HT1080 (cell line): ENCODE results near the gene MPDU1. TPM values are rescaled to one million over a fixed set of nuclear protein-coding genes. Genes with fewer than 3 reads are reported as not detected.
"Not testable (repeated sequence)": the region's sequence is repeated elsewhere in the genome, so short reads cannot be mapped to it uniquely, and the experiment has no call there.

ENCODE experiments used
- DNase-seq: peaks from one replicate; pipeline ENCODE4 v3.0.0-alpha.2; 2015; ENCODE audit warnings: low read depth
- small RNA-seq: library from RNA; depleted of rRNA; stranded (forward); fragments of <200 nt; gene quantifications from one replicate; pipeline ENCODE3, GENCODE V24; 2014
- total RNA-seq: library from RNA; depleted of rRNA; stranded (reverse); fragments of >200 nt; shearing (Covaris generic); gene quantifications from 2 replicates; pipeline ENCODE4 v1.2.3, GENCODE V29; 2014; rRNA removed

MPDU1 gene
- total RNA-seq, 1 experiment from 2014 or later = 177 TPM

DNA sequence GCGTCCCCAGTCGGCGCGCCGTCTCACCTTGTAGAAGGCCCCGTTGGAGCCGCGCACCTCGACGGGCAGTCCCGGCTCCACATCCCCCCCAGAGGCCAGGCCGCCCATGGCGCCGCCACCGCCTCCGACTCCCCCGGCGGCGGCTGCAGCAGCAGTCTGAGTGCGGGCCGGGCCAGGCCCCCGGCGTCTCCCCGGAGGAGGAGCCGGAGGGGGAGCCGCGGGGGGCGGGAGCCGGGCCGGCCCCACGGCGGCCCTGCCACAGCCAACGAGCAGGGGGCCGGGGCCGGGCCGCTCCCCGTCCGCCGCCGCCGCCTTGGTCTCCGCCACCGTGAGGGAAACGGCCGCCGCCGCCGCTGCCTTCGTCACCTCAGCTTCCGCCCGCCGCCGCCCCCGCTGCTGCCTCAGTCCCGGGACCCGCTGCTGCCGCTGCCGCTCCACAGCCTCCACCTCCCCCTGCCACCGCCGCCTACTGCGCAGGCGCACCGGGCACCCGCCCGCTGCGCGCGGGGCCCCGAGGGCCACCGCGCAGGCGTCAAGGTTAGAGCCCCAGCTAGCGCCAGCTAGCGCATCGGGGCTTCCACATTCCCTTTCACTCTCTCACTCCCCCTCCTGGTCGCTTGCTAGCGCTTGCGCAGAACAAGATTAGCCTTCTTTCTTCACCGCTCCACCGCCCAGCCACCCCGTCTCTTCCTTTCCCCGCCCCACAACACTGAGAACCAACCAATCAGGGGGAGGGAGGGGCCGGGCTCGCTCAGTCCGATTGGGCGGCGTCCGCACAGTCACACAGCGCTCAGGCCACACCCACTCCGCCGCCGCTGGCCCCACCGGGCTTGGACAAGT lies 31.0 kb downstream of the MPDU1 start, which contains the start of gene FXR2:
FXR2 (minus strand) TSS at position 473 of the 840 bp plus-strand sequence; CDS start at position 108, 365 bp downstream.
- peak; percentile 100 for DNase-seq

GRCh38 chr17:7615265-7615747 lies 31.7 kb downstream of the MPDU1 start:
- DNase-seq = no peak

DNA sequence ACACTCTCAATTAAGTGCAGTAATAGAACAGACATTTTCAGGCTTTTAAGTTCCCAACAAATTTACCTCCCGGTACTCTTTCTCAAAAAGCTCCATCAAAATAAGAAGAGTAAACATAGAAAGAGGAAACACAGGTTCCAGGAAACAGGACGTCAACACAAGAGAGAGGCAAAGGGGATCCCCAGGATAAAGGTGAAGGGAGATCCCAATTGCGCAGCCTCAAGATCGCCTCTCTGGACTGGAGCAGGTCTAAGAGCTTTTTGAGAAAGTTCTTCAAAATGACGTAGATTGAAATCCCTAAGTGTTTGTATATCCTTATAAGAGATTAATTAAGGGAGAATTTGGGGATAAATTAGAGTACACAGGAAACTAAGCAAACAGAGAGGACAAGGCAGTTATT lies 35.0 kb downstream of the MPDU1 start:
- DNase-seq = no peak

DNA sequence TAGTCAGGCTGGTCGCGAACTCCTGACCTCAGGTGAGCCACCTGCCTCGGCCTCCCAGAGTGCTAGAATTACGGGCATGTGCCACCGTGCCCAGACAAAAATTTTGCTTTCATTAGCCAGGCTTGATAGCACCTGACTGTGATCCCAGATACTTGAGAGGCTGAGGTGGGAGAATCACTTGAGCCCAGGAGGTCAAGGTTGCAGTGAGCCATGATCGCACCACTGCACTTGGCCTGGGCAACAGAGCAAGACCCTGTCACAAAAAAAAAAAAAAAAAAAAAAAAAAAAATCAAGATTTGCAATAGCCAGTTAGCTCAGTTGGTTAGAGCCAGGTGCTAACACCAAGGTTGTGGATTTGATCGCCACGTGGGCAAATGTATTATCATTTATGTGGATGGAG lies 37.2 kb downstream of the MPDU1 start:
- no peak for DNase-seq

DNA sequence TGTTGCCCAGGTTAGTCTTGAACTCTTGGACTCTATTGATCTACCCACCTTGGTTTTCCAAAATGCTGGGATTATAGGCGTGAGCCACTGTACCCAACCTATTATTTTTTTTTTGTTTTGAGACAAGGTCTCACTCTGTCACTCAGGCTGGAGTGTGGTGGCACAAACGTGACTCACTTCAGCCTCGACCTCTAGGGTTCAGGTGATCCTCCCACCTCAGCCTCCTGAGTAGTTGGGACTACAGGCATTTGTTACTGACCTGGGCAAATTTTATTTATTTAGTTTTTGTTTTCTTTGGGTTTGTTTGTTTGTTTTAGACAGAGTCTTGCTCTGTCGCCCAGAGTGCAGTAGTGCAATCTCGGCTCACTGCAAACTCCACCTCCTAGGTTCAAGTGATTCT lies 40.0 kb downstream of the MPDU1 start:
- no peak for DNase-seq

GRCh38 chr17:7625749-7626148 lies 42.1 kb downstream of the MPDU1 start:
- DNase-seq = not testable (repeated sequence)

GRCh38 chr17:7626307-7626706 lies 42.7 kb downstream of the MPDU1 start:
- no peak for DNase-seq

DNA sequence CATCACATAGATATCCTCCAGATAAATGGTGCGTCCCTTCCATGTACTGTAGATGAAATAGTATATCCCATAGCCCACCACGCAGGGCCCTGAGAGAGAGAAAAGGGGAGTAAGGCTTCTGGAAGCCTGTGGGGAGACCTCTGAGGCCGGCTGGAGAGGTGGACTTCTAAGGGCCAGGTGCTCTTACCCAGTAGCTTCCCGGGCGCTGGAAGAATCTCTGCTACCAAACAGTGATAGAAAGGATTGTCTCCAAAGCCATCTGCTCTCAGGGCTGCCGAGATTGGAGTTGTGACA lies 43.3 kb downstream of the MPDU1 start:
- no peak for DNase-seq

GRCh38 chr17:7627250-7628121 lies 43.8 kb downstream of the MPDU1 start, which contains the start of gene SAT2:
TSS of gene SAT2 (minus strand) at chr17:7627821. CDS start at chr17:7627635, 186 bp downstream.
- peak; percentile 88 for DNase-seq

- DNase-seq = no peak
Measured at GRCh38 chr17:7629939-7630571, 46.4 kb downstream of the MPDU1 start, which contains the start of gene SHBG. TSS of gene SHBG (plus strand) at chr17:7630135. CDS start at chr17:7630173, 38 bp downstream.

DNA sequence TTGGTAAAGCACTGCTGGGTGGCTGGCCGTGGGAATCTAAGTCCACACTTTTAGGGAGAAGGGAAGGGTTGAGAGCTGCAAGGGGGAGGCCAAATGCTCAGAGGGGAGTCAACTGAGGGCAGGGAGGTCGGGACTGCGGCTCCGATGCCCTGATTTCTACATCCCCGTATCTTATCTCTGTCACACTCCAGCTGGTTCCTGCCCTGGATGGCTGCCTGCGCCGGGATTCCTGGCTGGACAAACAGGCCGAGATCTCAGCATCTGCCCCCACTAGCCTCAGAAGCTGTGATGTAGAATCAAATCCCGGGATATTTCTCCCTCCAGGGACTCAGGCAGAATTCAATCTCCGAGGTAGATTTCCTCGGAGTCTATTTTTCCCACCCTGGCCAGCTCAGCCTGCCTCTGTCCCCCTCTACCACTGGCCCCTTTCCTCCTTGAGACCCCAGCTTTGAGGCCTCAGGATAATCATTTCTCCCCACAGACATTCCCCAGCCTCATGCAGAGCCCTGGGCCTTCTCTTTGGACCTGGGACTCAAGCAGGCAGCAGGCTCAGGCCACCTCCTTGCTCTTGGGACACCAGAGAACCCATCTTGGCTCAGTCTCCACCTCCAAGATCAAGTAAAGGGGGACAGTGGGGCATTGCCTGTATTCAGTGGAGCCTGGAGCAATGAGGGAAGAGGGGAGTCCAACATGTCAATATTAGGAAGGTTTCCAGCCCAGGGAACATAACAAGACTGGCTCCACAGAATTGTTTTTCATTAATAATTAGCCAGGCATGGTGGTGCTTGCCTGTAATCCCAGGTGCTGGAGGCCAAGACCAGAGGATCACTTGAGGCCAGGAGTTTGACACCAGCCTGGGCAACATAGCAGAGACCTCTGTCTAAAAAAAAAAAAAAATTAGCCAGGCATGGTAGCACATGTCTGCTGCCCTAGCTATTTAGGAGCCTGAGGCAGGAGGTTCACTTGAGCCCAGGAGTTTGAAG lies 48.0 kb downstream of the MPDU1 start:
- DNase-seq = no peak

- DNase-seq = peak; percentile 54
Measured at GRCh38 chr17:7632492-7632894, 48.8 kb downstream of the MPDU1 start.

DNA sequence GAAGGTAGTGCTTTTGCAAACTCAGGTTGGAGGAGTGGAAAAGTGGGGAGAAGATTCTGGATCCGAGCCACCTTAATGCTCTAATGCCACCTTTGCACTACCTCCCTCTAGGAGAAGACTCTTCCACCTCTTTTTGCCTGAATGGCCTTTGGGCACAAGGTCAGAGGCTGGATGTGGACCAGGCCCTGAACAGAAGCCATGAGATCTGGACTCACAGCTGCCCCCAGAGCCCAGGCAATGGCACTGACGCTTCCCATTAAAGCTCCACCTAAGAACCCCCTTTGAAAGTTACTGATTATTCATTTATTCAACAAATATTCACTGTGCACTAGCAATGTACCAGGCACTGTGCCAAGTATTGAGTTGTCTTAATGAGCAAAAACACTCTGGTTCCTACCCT lies 49.4 kb downstream of the MPDU1 start:
- no peak for DNase-seq

- peak; percentile 55 for DNase-seq
Measured at GRCh38 chr17:7634384-7634783, 50.7 kb downstream of the MPDU1 start.

- no peak for DNase-seq
Measured at GRCh38 chr17:7636163-7636562, 52.5 kb downstream of the MPDU1 start.

Small RNA genes within 50 kb of the gene (small RNA-seq; reads per million reads assigned to genes)
- not detected for gene CD68
- not detected for gene RF00019
- not detected for gene SNORA48
- gene SNORD10 = not detected

Other genes with a start within 250 kb of the MPDU1 start
- 0.90 and 2.2 TPM in 2 replicates for gene ACAP1, start 247.3 kb upstream of the MPDU1 start, total RNA-seq
- 4.7 and 5.8 TPM in 2 replicates for gene KCTD11, start 231.7 kb upstream of the MPDU1 start, total RNA-seq
- gene TMEM95, start 228.7 kb upstream of the MPDU1 start, total RNA-seq = not detected in 2 replicates
- gene TNK1, start 202.8 kb upstream of the MPDU1 start, total RNA-seq = 0.24 TPM in 1 of 2 replicates, not detected in the other
- 31.7 and 36.7 TPM in 2 replicates for gene PLSCR3, start 189.3 kb upstream of the MPDU1 start, total RNA-seq
- 54.1 and 72.6 TPM in 2 replicates for gene TMEM256, start 179.8 kb upstream of the MPDU1 start, total RNA-seq
- gene NLGN2, start 176.0 kb upstream of the MPDU1 start, total RNA-seq = 6.1 and 7.4 TPM in 2 replicates
- not detected in 2 replicates for gene SPEM1, start 163.5 kb upstream of the MPDU1 start, total RNA-seq
- gene SPEM2, start 158.2 kb upstream of the MPDU1 start, total RNA-seq = not detected in 2 replicates
- not detected in 2 replicates for gene SPEM3, start 155.0 kb upstream of the MPDU1 start, total RNA-seq
- gene TMEM102, start 148.4 kb upstream of the MPDU1 start, total RNA-seq = 0.23 and 0.43 TPM in 2 replicates
- 0.23 and 0.37 TPM in 2 replicates for gene FGF11, start 144.3 kb upstream of the MPDU1 start, total RNA-seq
- gene CHRNB1, start 138.8 kb upstream of the MPDU1 start, total RNA-seq = 6.0 and 7.9 TPM in 2 replicates
- gene ZBTB4, start 104.2 kb upstream of the MPDU1 start, total RNA-seq = 13.1 and 18.1 TPM in 2 replicates
- not detected in 2 replicates for gene SLC35G6, start 102.4 kb upstream of the MPDU1 start, total RNA-seq
- gene POLR2A, start 99.5 kb upstream of the MPDU1 start, total RNA-seq = 43.4 and 44.6 TPM in 2 replicates
- gene TNFSF12, start 34.8 kb upstream of the MPDU1 start, total RNA-seq = 3.2 and 5.6 TPM in 2 replicates
- 0.37 and 0.63 TPM in 2 replicates for gene TNFSF13, start 25.1 kb upstream of the MPDU1 start, total RNA-seq
- 138 and 141 TPM in 2 replicates for gene SENP3, start 21.9 kb upstream of the MPDU1 start, total RNA-seq
- gene CD68, start 4.2 kb upstream of the MPDU1 start, total RNA-seq = 55.2 and 75.8 TPM in 2 replicates
- gene SOX15, start 6.2 kb downstream of the MPDU1 start, total RNA-seq = 0.31 and 1.8 TPM in 2 replicates
- gene FXR2, start 31.0 kb downstream of the MPDU1 start, total RNA-seq = 54.4 and 60.7 TPM in 2 replicates
- 18.6 and 20.8 TPM in 2 replicates for gene SAT2, start 44.0 kb downstream of the MPDU1 start, total RNA-seq
- gene SHBG, start 46.3 kb downstream of the MPDU1 start, total RNA-seq = not detected in 2 replicates
- not detected in 2 replicates for gene ATP1B2, start 67.1 kb downstream of the MPDU1 start, total RNA-seq
- 29.5 and 47.7 TPM in 2 replicates for gene TP53, start 103.6 kb downstream of the MPDU1 start, total RNA-seq
- gene WRAP53, start 104.6 kb downstream of the MPDU1 start, total RNA-seq = 25.2 and 29.2 TPM in 2 replicates
- 5.7 and 7.7 TPM in 2 replicates for gene EFNB3, start 121.3 kb downstream of the MPDU1 start, total RNA-seq
- not detected in 2 replicates for gene DNAH2, start 133.9 kb downstream of the MPDU1 start, total RNA-seq